HepG2 (cell line): ENCODE data around the gene GNL1. TPM values are rescaled to one million over a fixed set of nuclear protein-coding genes. Genes with fewer than 3 reads are reported as not detected.

Source experiments
- ARNTL ChIP-seq: sonication (generic); formaldehyde crosslinking; IDR thresholded peaks from 2 replicates; pipeline ENCODE4 v1.4.0; 2020; ENCODE audit warnings: mild to moderate bottlenecking, missing genetic modification reagents
- CCAR2 ChIP-seq: fragments of 200-400 bp; formaldehyde crosslinking; optimal IDR thresholded peaks from 2 replicates; pipeline ENCODE3; 2018; ENCODE audit warnings: low read depth, mild to moderate bottlenecking, low read length, moderate library complexity
- DPF2 ChIP-seq: sonication (generic); formaldehyde crosslinking; IDR thresholded peaks from 2 replicates; pipeline ENCODE4 v1.4.0; 2020; ENCODE audit warnings: mild to moderate bottlenecking, low read depth, missing genetic modification reagents, borderline replicate concordance
- KDM4B ChIP-seq: sonication (generic); formaldehyde crosslinking; IDR thresholded peaks from 2 replicates; pipeline ENCODE4 v1.4.0; 2020; ENCODE audit warnings: missing genetic modification reagents
- MIER3 ChIP-seq: IDR thresholded peaks from 2 replicates; pipeline ENCODE4 v1.6.1; 2016; ENCODE audit warnings: missing compliant biosample characterization, borderline replicate concordance
- MYNN ChIP-seq: sonication (generic); formaldehyde crosslinking; IDR thresholded peaks from 2 replicates; pipeline ENCODE4 v1.4.0; 2020; ENCODE audit warnings: mild to moderate bottlenecking, low read depth, missing genetic modification reagents
- PAF1 ChIP-seq: IDR thresholded peaks from 2 replicates; pipeline ENCODE4 v1.6.1; 2016; ENCODE audit warnings: missing genetic modification reagents, missing compliant biosample characterization
- REPIN1 ChIP-seq: sonication (generic); formaldehyde crosslinking; IDR thresholded peaks from 2 replicates; pipeline ENCODE4 v1.8.0; 2022; ENCODE audit warnings: missing genetic modification reagents, low read depth, mild to moderate bottlenecking, borderline replicate concordance
- SATB2 ChIP-seq: sonication (generic); formaldehyde crosslinking; IDR thresholded peaks from 2 replicates; pipeline ENCODE4 v1.5.0; 2020; ENCODE audit warnings: missing genetic modification reagents
- SETDB1 ChIP-seq: sonication (generic); formaldehyde crosslinking; IDR thresholded peaks from 2 replicates; pipeline ENCODE4 v1.5.1; 2020; ENCODE audit warnings: missing genetic modification reagents, mild to moderate bottlenecking, borderline replicate concordance
- SKI ChIP-seq: fragments of 450-650 bp; IDR thresholded peaks from one replicate; pipeline ENCODE4 v1.6.1; 2018; ENCODE audit warnings: mild to moderate bottlenecking; ENCODE audit not compliant: partially characterized antibody
- SRSF9 ChIP-seq: fragments of 200-400 bp; formaldehyde crosslinking; IDR thresholded peaks from 2 replicates; pipeline ENCODE4 v1.6.1; 2018; ENCODE audit warnings: borderline replicate concordance, mild to moderate bottlenecking, low read depth, low read length; ENCODE audit not compliant: insufficient read depth, poor library complexity, severe bottlenecking
- SSRP1 ChIP-seq: IDR thresholded peaks from 2 replicates; pipeline ENCODE4 v1.6.1; 2016; ENCODE audit warnings: control low read depth
- SYNCRIP ChIP-seq: fragments of 200-400 bp; formaldehyde crosslinking; IDR thresholded peaks from 2 replicates; pipeline ENCODE4 v1.6.1; 2018; ENCODE audit warnings: mild to moderate bottlenecking, low read depth, low read length; ENCODE audit not compliant: insufficient read depth
- ZNF230 ChIP-seq: sonication (generic); formaldehyde crosslinking; IDR thresholded peaks from 2 replicates; pipeline ENCODE4 v1.4.0; 2020; ENCODE audit warnings: mild to moderate bottlenecking, missing genetic modification reagents
- ZNF232 ChIP-seq: sonication (generic); formaldehyde crosslinking; IDR thresholded peaks from 2 replicates; pipeline ENCODE4 v1.4.0; 2020; ENCODE audit warnings: missing genetic modification reagents, borderline replicate concordance
- ZNF607 ChIP-seq: sonication (generic); formaldehyde crosslinking; IDR thresholded peaks from 2 replicates; pipeline ENCODE4 v1.5.1; 2020; ENCODE audit warnings: missing genetic modification reagents, mild to moderate bottlenecking, borderline replicate concordance
- ZNF776 ChIP-seq: sonication (generic); formaldehyde crosslinking; IDR thresholded peaks from 2 replicates; pipeline ENCODE4 v1.4.0; 2020; ENCODE audit warnings: mild to moderate bottlenecking, missing genetic modification reagents
- polyA plus RNA-seq, 8 experiments: library from polyadenylated mRNA; depleted of rRNA in 3 of 8; stranded (reverse) in 7 of 8; unstranded in 1 of 8; fragments of >200 nt; fragmentation: Illumina TruSeq in 4 of 8; extraction: Trizol in 4 of 8; gene quantifications; 2 replicates each; pipeline versions ENCODE4 v1.2.1 to v1.2.3, GENCODE V29; 2011 to 2016; ENCODE audit warnings: low read depth in 4 of 8, missing spikeins in 1 of 8, mixed read lengths in 1 of 8; ENCODE audit not compliant: insufficient read depth in 1 of 8
- total RNA-seq, 5 experiments: library from RNA; depleted of rRNA; stranded (reverse); fragments of >200 nt; fragmentation: Illumina TruSeq; extraction: Trizol; gene quantifications; 2 replicates each; pipeline ENCODE4 v1.2.3, GENCODE V29; 2016; ENCODE audit warnings: low read depth in 1 of 5
- TF ChIP-seq, protein P1 (sequence below): IDR thresholded peaks from 2 replicates; pipeline ENCODE4 v1.6.1; 2012; ENCODE audit warnings: low read depth, low read length, improper control_type of control experiment
- TF ChIP-seq, protein P2 (sequence below): sonication (generic); formaldehyde crosslinking; IDR thresholded peaks from 2 replicates; pipeline ENCODE4 v1.4.0; 2020; ENCODE audit warnings: missing genetic modification reagents
- TF ChIP-seq, protein P3 (sequence below): sonication (generic); formaldehyde crosslinking; IDR thresholded peaks from 2 replicates; pipeline ENCODE4 v1.4.0; 2020; ENCODE audit warnings: mild to moderate bottlenecking, missing genetic modification reagents
- TF ChIP-seq, protein P4 (sequence below): sonication (generic); formaldehyde crosslinking; IDR thresholded peaks from 2 replicates; pipeline ENCODE4 v1.5.0; 2020; ENCODE audit warnings: missing genetic modification reagents
- TF ChIP-seq, protein P5 (sequence below): sonication (generic); formaldehyde crosslinking; IDR thresholded peaks from 2 replicates; pipeline ENCODE4 v1.5.1; 2020; ENCODE audit warnings: mild to moderate bottlenecking, moderate library complexity, missing genetic modification reagents

Gene GNL1
- total and polyA plus RNA-seq, 2 of the 13 experiments (the other 11 are each of a cell fraction or from before 2014, with no cell fraction given), result 35.0 to 55.6 TPM

DNA sequence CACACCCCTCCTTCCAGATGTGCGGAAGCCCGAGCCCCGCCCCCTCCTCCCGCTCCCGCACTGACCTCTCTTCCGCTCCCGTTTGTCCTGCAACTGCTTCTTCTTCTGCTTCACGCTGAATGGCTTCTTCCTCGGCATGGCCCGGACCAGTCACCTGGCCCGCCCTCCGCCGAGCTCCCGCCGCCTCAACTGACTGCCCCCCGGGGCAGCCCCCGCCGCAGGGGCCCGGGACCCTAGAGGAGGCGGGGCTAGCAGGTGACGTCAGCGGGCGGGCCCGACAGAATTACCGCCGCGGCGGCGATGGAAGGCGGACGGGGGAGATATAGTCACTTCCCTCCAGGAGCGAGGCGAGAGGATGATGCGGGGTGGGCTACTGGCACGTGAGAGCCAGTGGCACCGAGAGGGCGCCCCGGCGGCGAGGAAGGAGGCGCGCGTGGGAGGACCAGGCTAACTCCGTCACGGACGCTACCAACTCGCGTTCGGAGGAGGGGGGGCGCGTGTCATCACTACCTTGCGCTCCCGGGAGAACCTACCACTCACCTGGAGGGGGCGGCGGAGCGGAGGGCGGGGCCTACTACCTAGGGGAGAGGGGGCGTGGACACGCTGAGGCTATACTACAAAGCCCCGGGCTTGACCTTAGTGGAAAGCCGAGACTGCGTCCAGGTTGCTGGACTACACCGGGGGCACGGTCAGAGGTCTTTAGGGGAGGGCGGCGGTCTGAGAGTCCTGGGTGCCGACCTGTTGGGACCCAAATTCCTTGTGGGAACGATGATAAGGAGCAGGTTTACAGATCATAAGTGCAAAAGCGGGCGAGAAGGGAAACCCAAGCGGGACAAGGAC, at the start of gene GNL1 (continued):
- TF ChIP-seq, protein P1, sequence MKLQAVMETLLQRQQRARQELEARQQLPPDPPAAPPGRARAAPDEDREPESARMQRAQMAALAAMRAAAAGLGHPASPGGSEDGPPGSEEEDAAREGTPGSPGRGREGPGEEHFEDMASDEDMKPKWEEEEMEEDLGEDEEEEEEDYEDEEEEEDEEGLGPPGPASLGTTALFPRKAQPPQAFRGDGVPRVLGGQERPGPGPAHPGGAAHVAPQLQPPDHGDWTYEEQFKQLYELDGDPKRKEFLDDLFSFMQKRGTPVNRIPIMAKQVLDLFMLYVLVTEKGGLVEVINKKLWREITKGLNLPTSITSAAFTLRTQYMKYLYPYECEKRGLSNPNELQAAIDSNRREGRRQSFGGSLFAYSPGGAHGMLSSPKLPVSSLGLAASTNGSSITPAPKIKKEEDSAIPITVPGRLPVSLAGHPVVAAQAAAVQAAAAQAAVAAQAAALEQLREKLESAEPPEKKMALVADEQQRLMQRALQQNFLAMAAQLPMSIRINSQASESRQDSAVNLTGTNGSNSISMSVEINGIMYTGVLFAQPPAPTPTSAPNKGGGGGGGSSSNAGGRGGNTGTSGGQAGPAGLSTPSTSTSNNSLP, result peak; percentile 8; the same call in 1 of the 2 replicates
- TF ChIP-seq SYNCRIP (no peak), SETDB1 (no peak), SRSF9 (no peak), ARNTL (peak; percentile 24; the same call in 1 of the 2 replicates), REPIN1 (CRISPR knock-in tag) (no peak; the same call in 1 of the 2 replicates), ZNF232 (CRISPR knock-in tag) (peak; percentile 87; the same call in 1 of the 2 replicates), ZNF230 (CRISPR knock-in tag) (no peak), ZNF776 (CRISPR knock-in tag) (peak; percentile 52), MYNN (CRISPR knock-in tag) (no peak), SKI (peak; percentile 11), MIER3 (no peak), PAF1 (no peak), SATB2 (CRISPR knock-in tag) (0 out of 2 replicates have a peak, but pooled peaks have one; percentile 58), SSRP1 (CRISPR knock-in tag) (peak; percentile 44; the same call in 1 of the 2 replicates), ZNF607 (CRISPR knock-in tag) (no peak; the same call in 1 of the 2 replicates), CCAR2 (no peak), DPF2 (no peak), KDM4B (no peak)
- TF ChIP-seq, protein P2, sequence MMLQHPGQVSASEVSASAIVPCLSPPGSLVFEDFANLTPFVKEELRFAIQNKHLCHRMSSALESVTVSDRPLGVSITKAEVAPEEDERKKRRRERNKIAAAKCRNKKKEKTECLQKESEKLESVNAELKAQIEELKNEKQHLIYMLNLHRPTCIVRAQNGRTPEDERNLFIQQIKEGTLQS, result peak; percentile 73
- TF ChIP-seq, protein P3, sequence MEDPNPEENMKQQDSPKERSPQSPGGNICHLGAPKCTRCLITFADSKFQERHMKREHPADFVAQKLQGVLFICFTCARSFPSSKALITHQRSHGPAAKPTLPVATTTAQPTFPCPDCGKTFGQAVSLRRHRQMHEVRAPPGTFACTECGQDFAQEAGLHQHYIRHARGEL (CRISPR knock-in tag), result peak; percentile 61; the same call in 1 of the 2 replicates
- TF ChIP-seq, protein P4, sequence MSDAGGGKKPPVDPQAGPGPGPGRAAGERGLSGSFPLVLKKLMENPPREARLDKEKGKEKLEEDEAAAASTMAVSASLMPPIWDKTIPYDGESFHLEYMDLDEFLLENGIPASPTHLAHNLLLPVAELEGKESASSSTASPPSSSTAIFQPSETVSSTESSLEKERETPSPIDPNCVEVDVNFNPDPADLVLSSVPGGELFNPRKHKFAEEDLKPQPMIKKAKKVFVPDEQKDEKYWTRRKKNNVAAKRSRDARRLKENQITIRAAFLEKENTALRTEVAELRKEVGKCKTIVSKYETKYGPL (CRISPR knock-in tag), result no peak
- TF ChIP-seq, protein P5, sequence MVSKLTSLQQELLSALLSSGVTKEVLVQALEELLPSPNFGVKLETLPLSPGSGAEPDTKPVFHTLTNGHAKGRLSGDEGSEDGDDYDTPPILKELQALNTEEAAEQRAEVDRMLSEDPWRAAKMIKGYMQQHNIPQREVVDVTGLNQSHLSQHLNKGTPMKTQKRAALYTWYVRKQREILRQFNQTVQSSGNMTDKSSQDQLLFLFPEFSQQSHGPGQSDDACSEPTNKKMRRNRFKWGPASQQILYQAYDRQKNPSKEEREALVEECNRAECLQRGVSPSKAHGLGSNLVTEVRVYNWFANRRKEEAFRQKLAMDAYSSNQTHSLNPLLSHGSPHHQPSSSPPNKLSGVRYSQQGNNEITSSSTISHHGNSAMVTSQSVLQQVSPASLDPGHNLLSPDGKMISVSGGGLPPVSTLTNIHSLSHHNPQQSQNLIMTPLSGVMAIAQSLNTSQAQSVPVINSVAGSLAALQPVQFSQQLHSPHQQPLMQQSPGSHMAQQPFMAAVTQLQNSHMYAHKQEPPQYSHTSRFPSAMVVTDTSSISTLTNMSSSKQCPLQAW (CRISPR knock-in tag), result peak; percentile 27; the same call in 1 of the 2 replicates
